WTC11 (cell line): Measurements from ENCODE around the gene CPNE4. TPM values are rescaled to one million over a fixed set of nuclear protein-coding genes. Genes with fewer than 3 reads are reported as not detected.

Source experiments
- CDX4 ChIP-seq: fragments of 250-450 bp; sonication (Bioruptor Pico); IDR thresholded peaks from 2 replicates; pipeline ENCODE4 v1.9.0; 2021; ENCODE audit warnings: moderate library complexity, mild to moderate bottlenecking, inconsistent platforms, borderline replicate concordance
- CREB1 ChIP-seq: sonication (generic); formaldehyde crosslinking; IDR thresholded peaks from 2 replicates; pipeline ENCODE4 v1.8.0; 2023; ENCODE audit warnings: mild to moderate bottlenecking, missing genetic modification reagents
- E2F4 ChIP-seq: sonication (generic); formaldehyde crosslinking; IDR thresholded peaks from 2 replicates; pipeline ENCODE4 v1.8.1; 2022; ENCODE audit warnings: low read depth, mild to moderate bottlenecking, moderate library complexity, missing genetic modification reagents, borderline replicate concordance
- E2F5 ChIP-seq: sonication (generic); formaldehyde crosslinking; IDR thresholded peaks from 2 replicates; pipeline ENCODE4 v1.8.1; 2022; ENCODE audit warnings: mild to moderate bottlenecking, moderate library complexity, missing genetic modification reagents
- FOXJ3 ChIP-seq: sonication (generic); formaldehyde crosslinking; IDR thresholded peaks from 2 replicates; pipeline ENCODE4 v1.9.0; 2021; ENCODE audit warnings: missing genetic modification reagents, mild to moderate bottlenecking, borderline replicate concordance
- FOXP1 ChIP-seq: sonication (generic); formaldehyde crosslinking; IDR thresholded peaks from 2 replicates; pipeline ENCODE4 v1.8.0; 2022; ENCODE audit warnings: missing genetic modification reagents, mild to moderate bottlenecking, moderate library complexity, borderline replicate concordance
- HMGA2 ChIP-seq: fragments of 250-450 bp; sonication (Bioruptor Pico); IDR thresholded peaks from 2 replicates; pipeline ENCODE4 v1.4.0; 2021; ENCODE audit warnings: mild to moderate bottlenecking, moderate library complexity
- KAT7 ChIP-seq: sonication (generic); formaldehyde crosslinking; IDR thresholded peaks from 2 replicates; pipeline ENCODE4 v1.8.1; 2023; ENCODE audit warnings: missing genetic modification reagents, mild to moderate bottlenecking, borderline replicate concordance
- NR1H2 ChIP-seq: sonication (generic); formaldehyde crosslinking; IDR thresholded peaks from 2 replicates; pipeline ENCODE4 v1.9.0; 2021; ENCODE audit warnings: mild to moderate bottlenecking, moderate library complexity, missing genetic modification reagents
- OVOL2 ChIP-seq: fragments of 250-450 bp; sonication (Bioruptor Pico); IDR thresholded peaks from 2 replicates; pipeline ENCODE4 v1.9.0; 2021; ENCODE audit warnings: mild to moderate bottlenecking, borderline replicate concordance
- PREB ChIP-seq: sonication (generic); formaldehyde crosslinking; IDR thresholded peaks from 2 replicates; pipeline ENCODE4 v1.8.1; 2022; ENCODE audit warnings: mild to moderate bottlenecking, missing genetic modification reagents, moderate library complexity, borderline replicate concordance
- SMAD3 ChIP-seq: sonication (generic); formaldehyde crosslinking; IDR thresholded peaks from 2 replicates; pipeline ENCODE4 v1.8.0; 2022; ENCODE audit warnings: missing genetic modification reagents, mild to moderate bottlenecking, borderline replicate concordance
- SMAD4 ChIP-seq: sonication (generic); formaldehyde crosslinking; IDR thresholded peaks from 2 replicates; pipeline ENCODE4 v1.8.0; 2022; ENCODE audit warnings: mild to moderate bottlenecking, missing genetic modification reagents
- TEAD4 ChIP-seq: sonication (generic); formaldehyde crosslinking; IDR thresholded peaks from 2 replicates; pipeline ENCODE4 v1.8.0; 2022; ENCODE audit warnings: mild to moderate bottlenecking, missing genetic modification reagents
- TP53 ChIP-seq: sonication (generic); formaldehyde crosslinking; IDR thresholded peaks from 2 replicates; pipeline ENCODE4 v1.8.1; 2023; ENCODE audit warnings: mild to moderate bottlenecking, missing genetic modification reagents
- USF1 ChIP-seq: sonication (generic); formaldehyde crosslinking; IDR thresholded peaks from 2 replicates; pipeline ENCODE4 v1.8.0; 2022; ENCODE audit warnings: mild to moderate bottlenecking, missing genetic modification reagents
- ZBTB21 ChIP-seq: sonication (generic); formaldehyde crosslinking; IDR thresholded peaks from 2 replicates; pipeline ENCODE4 v1.8.1; 2023; ENCODE audit warnings: mild to moderate bottlenecking, missing genetic modification reagents, borderline replicate concordance
- ZNF138 ChIP-seq: sonication (generic); formaldehyde crosslinking; conservative IDR thresholded peaks from 2 replicates; pipeline ENCODE4 v1.8.1; 2022; ENCODE audit warnings: mild to moderate bottlenecking, moderate library complexity, missing genetic modification reagents
- ZNF232 ChIP-seq: sonication (generic); formaldehyde crosslinking; IDR thresholded peaks from 2 replicates; pipeline ENCODE4 v1.8.0; 2022; ENCODE audit warnings: mild to moderate bottlenecking, missing genetic modification reagents
- ZNF263 ChIP-seq: sonication (generic); formaldehyde crosslinking; IDR thresholded peaks from 2 replicates; pipeline ENCODE4 v1.8.1; 2022; ENCODE audit warnings: low read depth, mild to moderate bottlenecking, moderate library complexity, missing genetic modification reagents
- ZNF416 ChIP-seq: fragments of 250-450 bp; sonication (Bioruptor Pico); IDR thresholded peaks from 2 replicates; pipeline ENCODE4 v1.9.0; 2021; ENCODE audit warnings: mild to moderate bottlenecking, inconsistent platforms
- ZNF423 ChIP-seq: fragments of 250-450 bp; sonication (Bioruptor Pico); IDR thresholded peaks from 2 replicates; pipeline ENCODE4 v2.1.2; 2022; ENCODE audit warnings: mild to moderate bottlenecking, moderate library complexity
- ZNF512 ChIP-seq: sonication (generic); formaldehyde crosslinking; IDR thresholded peaks from 2 replicates; pipeline ENCODE4 v1.8.1; 2022; ENCODE audit warnings: missing genetic modification reagents, borderline replicate concordance
- ZSCAN18 ChIP-seq: fragments of 250-450 bp; sonication (Bioruptor Pico); IDR thresholded peaks from 2 replicates; pipeline ENCODE4 v2.1.2; 2022; ENCODE audit warnings: mild to moderate bottlenecking, moderate library complexity
- total RNA-seq: library from RNA; stranded (reverse); gene quantifications from 3 replicates; pipeline ENCODE4 v1.2.3, GENCODE V29; 2021
- TF ChIP-seq, protein P1 (sequence below): sonication (generic); formaldehyde crosslinking; IDR thresholded peaks from 2 replicates; pipeline ENCODE4 v1.8.1; 2022; ENCODE audit warnings: low read depth, missing genetic modification reagents, borderline replicate concordance
- TF ChIP-seq, protein P2 (sequence below): sonication (generic); formaldehyde crosslinking; IDR thresholded peaks from 2 replicates; pipeline ENCODE4 v1.8.0; 2022; ENCODE audit warnings: mild to moderate bottlenecking, missing genetic modification reagents

The CPNE4 gene
- total RNA-seq, 1 experiment from 2014 or later: 2.4 TPM

- TF ChIP-seq CDX4 (CRISPR knock-in tag) (no peak), PREB (CRISPR knock-in tag) (0 out of 2 replicates have a peak, but pooled peaks have one; percentile 61), OVOL2 (CRISPR knock-in tag) (no peak), ZBTB21 (CRISPR knock-in tag) (0 out of 2 replicates have a peak, but pooled peaks have one; percentile 46), HMGA2 (CRISPR knock-in tag) (no peak), SMAD4 (CRISPR knock-in tag) (no peak), ZNF138 (peak; percentile 85; the same call in 1 of the 2 replicates), TEAD4 (CRISPR knock-in tag) (peak; percentile 80; the same call in 1 of the 2 replicates), NR1H2 (CRISPR knock-in tag) (no peak), E2F5 (CRISPR knock-in tag) (peak; percentile 78; the same call in 1 of the 2 replicates), ZNF232 (no peak; the same call in 1 of the 2 replicates), USF1 (CRISPR knock-in tag) (peak; percentile 53; the same call in 1 of the 2 replicates), FOXP1 (peak; percentile 91), SMAD3 (peak; percentile 78; the same call in 1 of the 2 replicates), ZNF512 (no peak), ZNF263 (CRISPR knock-in tag) (no peak), CREB1 (CRISPR knock-in tag) (peak; percentile 89), KAT7 (0 out of 2 replicates have a peak, but pooled peaks have one; percentile 67), ZNF416 (CRISPR knock-in tag) (no peak), E2F4 (CRISPR knock-in tag) (0 out of 2 replicates have a peak, but pooled peaks have one; percentile 63), ZNF423 (CRISPR knock-in tag) (no peak), ZSCAN18 (CRISPR knock-in tag) (no peak), FOXJ3 (CRISPR knock-in tag) (no peak), TP53 (peak; percentile 85)
- TF ChIP-seq, protein P1, sequence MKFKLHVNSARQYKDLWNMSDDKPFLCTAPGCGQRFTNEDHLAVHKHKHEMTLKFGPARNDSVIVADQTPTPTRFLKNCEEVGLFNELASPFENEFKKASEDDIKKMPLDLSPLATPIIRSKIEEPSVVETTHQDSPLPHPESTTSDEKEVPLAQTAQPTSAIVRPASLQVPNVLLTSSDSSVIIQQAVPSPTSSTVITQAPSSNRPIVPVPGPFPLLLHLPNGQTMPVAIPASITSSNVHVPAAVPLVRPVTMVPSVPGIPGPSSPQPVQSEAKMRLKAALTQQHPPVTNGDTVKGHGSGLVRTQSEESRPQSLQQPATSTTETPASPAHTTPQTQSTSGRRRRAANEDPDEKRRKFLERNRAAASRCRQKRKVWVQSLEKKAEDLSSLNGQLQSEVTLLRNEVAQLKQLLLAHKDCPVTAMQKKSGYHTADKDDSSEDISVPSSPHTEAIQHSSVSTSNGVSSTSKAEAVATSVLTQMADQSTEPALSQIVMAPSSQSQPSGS: 0 out of 2 replicates have a peak, but pooled peaks have one; percentile 20
- TF ChIP-seq, protein P2, sequence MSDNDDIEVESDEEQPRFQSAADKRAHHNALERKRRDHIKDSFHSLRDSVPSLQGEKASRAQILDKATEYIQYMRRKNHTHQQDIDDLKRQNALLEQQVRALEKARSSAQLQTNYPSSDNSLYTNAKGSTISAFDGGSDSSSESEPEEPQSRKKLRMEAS: peak; percentile 4; the same call in 1 of the 2 replicates
Observed at GRCh38 chr3:132034486-132035464, at the start of gene CPNE4 (continued).
